LNCaP clone FGC (cell line): ENCODE measurements around the gene KCNN3.

Source experiments
- DNase-seq: peaks from one replicate; pipeline ENCODE4 v3.0.0-alpha.2; 2011; ENCODE audit warnings: low read depth
- H3K4me3 ChIP-seq: 2 replicates; pipeline ENCODE4 v1.5.1; 2011; ENCODE audit warnings: mild to moderate bottlenecking, low read depth, low read length, control low read depth
- CTCF ChIP-seq: IDR thresholded peaks from 2 replicates; pipeline ENCODE4 v1.5.1; 2012; ENCODE audit warnings: mild to moderate bottlenecking; ENCODE audit not compliant: control insufficient read depth, insufficient read depth; ENCODE audit errors: extremely low read depth

The KCNN3 gene

GRCh38 chr1:154806333-154806732 is 63.7 kb downstream of the KCNN3 start:
- H3K4me3 ChIP-seq = no peak overlapping the region
- DNase-seq = no peak
- TF ChIP-seq CTCF = no peak

- DNase-seq = peak; percentile 13
- no peak overlapping the region for H3K4me3 ChIP-seq
- no peak for TF ChIP-seq CTCF
Observed at GRCh38 chr1:154802982-154803920, 66.8 kb downstream of the KCNN3 start.

- TF ChIP-seq CTCF = no peak
- no peak for DNase-seq
- no peak overlapping the region for H3K4me3 ChIP-seq
Observed at GRCh38 chr1:154802336-154802969, 67.6 kb downstream of the KCNN3 start.

GRCh38 chr1:154801234-154802011 is 68.7 kb downstream of the KCNN3 start:
- no peak overlapping the region for H3K4me3 ChIP-seq
- no peak for TF ChIP-seq CTCF

GRCh38 chr1:154799188-154799587 is 70.9 kb downstream of the KCNN3 start:
- no peak overlapping the region for H3K4me3 ChIP-seq
- no peak for DNase-seq
- TF ChIP-seq CTCF = no peak

More at GRCh38 chr1:154801234-154802011, 68.7 kb downstream of the KCNN3 start:
- no peak for DNase-seq

GRCh38 chr1:154798645-154799044 is 71.4 kb downstream of the KCNN3 start:
- TF ChIP-seq CTCF = no peak
- no peak overlapping the region for H3K4me3 ChIP-seq
- no peak for DNase-seq
